DLD1 (cell line): ENCODE data around the gene MAML3.

ENCODE experiments used
- in situ Hi-C: cut with HindIII; loops from 2 replicates; pipeline ENCODE4 v1.10.0; 2017; ENCODE audit warnings: low sequenced_read_pairs

MAML3 gene

DNA sequence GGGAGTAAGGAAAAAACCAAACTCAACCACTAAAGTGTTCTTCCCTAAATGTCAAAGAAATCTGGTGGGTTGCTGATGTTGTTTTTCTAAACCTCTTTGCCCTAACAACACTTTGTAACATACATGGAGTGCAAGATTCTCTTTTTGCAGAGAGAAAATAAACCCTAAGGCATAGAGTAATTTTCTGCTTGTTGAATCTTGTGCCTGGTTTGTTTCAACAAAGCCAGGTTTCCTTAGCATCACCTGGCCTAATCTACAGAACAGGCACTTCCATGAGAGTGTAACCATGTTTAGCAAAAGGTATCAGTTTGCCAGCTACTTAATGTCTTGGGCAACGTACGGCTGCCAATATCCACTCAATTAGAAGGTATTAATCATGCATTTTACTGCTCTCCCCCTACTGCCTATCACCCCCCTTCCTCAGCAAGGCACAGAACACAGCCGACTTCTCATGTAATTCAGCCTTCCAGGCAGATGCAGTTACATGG, 219.2 kb downstream of the MAML3 start:
- in situ Hi-C loops, result no loop called here

DNA sequence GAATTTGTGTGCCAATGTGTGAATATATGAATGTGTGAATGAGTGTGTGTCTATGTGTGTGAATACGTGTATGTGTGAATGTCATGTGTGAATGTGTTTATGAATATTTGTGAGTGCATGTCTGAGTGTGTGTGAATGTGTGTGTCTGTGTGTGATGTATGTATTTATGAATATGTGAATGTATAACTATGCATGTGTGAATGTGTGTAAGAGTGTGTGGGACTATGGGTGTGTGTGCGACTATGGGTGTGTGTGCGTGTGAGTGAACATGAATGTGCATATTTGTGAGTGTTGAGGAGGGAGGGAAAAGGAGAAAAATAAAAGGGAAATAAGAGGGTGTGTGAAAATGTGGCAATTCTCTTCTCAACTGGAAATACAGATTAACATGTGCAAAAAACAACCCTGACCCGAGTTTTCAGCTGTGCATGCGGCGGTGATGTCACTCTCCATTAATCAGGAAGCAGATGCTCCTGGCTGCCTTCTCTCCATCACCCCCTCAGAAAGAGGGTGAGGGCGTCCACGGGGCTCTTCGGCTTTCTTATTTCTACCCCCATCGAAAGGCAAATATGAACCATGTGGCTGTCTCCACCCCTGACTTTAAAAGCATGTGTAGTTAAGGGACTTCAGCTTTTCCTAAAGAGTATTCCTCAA, 219.8 kb downstream of the MAML3 start:
- in situ Hi-C loops, result no loop called here

DNA sequence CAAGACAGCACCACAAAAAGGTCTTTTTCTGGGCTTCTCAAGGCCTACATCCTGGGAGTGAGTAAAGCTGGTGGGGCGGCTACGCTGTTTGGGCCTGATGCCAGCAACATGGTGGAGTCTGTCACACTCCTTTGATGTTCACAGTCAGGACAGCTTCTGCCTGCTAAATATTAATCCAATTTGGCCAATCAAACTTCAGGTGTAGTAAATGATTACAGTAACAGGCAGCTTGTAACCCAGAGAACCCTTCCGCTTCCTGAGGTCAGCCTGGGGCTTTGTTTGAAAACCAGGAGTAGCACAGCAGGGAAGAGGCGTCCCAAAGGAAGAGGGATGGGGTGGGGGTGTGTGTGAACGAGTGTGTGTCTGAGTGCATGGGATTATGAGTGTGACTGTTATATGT, 220.4 kb downstream of the MAML3 start:
- in situ Hi-C loops, result no loop called here

DNA sequence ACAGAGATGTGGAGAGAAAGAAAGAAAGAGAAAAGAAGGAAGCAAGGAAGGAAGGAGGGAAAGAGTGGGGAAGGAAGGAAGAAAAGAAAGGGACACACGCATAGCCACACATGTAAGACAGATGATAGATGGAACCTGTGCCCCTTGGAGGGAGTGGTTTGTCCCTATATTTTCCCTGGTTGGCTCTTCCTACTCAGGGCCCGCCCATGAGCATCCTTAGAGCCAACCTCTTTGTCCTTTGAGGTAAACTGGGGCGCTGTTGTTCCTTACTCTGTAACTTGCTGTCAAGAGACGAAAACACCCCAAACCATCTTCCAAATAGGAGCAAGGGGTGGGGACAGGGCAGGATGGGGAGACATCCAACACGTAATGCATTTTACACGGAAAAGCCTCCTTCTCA, 220.9 kb downstream of the MAML3 start:
- in situ Hi-C loops, result no loop called here

DNA sequence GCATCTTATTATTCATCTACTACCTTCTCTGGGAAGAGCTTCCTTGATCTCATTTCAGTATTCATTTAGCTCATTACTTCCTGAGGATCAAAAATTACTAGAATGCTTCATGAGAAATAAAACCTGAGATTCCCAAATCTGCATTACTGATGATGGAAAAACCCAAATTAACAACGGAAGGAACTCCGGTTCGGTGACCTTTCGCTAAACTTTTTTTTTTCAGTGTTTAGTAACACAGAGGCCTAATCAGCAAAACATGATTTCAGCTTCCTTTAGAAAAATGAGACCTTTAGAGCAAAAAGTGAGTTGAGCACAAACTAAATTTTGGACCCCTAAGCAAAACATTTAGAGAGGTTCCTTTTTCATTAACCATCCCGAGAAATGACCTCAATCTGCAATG, 229.2 kb downstream of the MAML3 start:
- in situ Hi-C loops, result no loop called here

DNA sequence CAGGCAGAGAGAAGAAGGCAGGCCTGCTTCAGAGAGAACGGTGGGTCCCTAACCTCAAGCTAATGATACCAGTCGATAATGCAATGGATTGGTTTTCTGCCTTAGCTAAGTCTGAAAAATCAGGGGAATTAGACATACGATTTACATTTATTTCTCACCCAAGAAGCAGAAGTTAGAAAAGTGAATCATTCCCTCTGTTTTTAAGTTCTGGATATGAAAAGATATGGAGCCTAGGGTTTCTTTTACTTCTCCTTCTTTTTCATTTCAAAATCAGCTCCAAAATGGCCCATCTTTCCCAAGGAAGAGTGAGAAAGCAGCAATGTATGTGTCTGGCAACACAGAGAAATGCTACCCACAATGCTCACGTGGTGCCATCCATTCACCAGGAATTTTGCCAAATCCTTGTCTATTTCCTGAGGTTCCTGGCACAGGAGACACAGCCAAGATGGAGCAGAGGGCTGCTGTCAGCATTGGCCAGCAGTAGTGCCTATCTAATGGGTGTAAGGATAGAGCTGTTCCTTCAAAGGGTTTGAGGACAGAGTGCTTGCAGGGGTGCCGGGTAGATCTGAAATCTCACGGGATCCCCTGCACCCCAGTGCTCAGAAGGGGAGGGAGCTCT, 231.5 kb downstream of the MAML3 start:
- in situ Hi-C loops, result no loop called here

DNA sequence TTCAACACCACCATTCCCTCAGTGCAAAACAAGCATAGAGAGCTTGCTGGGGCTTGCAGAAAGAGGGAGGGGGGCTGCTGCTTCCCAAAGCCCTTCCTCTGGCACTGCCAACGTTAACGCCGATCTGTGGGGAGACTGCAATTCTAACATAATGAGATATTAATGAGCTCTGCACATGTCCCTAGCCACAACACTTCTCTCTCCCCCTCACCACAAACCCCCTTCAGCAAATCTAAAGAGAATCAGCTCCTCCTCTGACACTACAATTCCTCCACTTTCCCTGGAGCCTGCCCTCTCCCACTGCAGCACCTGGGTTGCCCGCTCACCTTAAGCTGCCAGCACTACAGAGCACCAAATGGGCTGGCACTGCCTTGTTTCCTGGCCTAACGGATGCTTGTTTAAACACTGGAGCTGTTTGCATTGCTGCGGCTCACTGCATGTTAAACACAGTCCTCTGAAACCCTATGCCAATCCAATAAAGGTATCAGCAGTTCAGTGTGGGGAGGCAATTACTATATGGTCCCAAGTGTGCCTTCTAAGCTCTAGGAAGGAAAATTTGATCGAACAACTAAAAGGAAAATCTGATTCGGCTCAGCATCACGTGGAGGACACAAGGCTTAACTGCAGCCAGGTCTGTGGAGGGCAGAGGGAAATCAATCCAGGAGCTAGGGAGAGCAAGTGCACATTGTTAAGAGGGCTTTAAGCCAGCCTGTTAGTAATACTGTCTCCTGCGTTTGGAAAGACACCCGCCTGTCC, 232.4 kb downstream of the MAML3 start:
- in situ Hi-C loops, result no loop called here

DNA sequence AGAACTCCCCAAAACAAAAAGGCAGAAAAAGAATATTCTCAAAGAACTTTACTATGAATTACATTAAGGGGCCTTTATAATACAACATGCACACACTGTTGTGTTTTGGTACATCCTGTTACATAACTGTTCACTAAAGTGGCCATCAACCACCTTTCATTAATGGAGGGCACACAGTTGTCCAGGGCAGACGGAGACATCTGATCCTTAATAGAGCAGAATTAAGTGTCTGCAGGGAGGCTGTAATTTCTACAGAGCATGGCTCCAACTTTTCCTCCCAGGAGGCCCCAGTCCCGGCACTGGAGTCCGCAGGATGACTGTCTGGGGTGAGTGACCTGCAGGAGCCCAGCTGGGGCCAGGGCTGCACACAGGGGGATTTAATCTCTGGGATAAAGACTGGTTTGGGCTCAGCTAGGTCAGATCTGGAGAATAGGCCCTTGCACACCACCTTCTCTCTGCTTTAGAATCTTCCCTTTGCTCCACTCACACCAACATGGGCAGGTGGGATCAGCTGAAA, 233.4 kb downstream of the MAML3 start:
- in situ Hi-C loops, result no loop called here

DNA sequence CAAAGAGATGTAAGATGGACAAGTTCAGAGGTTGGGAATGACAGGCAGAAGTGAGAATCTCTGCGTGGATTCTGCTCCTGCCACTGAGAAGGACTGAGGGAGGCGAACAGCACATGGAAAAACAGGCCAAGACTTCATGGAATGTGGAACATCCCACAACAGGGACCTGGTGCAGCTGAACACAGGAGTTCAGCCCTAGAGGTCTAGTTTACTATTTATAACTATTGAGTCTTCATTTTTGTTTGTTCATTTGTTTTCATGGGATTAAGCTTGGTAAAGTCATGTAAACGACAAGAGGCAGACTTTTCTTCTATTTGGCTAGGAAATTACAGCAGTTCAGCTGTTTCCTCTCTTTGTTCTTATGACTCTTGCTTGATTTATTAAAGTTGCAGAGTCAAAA, 234.5 kb downstream of the MAML3 start:
- in situ Hi-C loops, result no loop called here

DNA sequence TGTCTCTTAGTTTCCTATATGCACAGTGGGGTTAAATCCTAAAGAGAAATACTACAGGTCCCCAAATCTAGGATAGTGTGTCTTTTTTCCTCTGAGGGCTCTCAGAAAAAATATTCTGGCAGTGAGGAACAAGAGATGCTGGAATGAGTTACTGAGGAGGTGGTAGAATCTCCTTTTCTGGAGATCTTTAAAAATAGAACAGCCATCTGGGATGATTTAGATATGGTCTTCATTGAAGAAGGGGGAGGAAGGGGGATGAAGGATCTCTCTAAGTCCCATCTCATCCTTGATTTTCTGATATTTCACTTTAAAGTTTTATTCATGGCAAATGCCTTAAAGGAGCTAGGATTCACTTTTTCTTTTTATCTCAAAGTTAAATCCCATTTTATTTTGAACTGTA, 235.0 kb downstream of the MAML3 start:
- in situ Hi-C loops, result no loop called here

DNA sequence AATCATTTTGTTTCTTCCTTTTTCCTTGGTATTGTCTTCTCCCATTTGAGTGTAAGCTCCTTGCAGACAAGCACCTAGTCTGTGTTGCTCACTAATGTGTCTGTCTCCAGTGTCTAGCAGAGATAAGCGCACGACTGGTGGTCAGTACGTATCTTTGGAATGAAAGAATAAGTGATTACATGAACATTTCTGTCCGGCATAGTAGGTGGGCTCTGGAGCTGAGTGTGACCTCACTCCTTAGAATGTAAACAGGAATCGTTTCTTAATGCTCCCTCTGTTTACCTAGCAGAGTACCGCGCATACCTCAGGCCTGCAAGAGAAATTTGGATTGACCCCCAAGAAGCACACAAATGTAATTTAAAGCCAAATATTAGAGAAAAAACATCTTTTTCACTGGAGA, 235.4 kb downstream of the MAML3 start:
- in situ Hi-C loops, result no loop called here

DNA sequence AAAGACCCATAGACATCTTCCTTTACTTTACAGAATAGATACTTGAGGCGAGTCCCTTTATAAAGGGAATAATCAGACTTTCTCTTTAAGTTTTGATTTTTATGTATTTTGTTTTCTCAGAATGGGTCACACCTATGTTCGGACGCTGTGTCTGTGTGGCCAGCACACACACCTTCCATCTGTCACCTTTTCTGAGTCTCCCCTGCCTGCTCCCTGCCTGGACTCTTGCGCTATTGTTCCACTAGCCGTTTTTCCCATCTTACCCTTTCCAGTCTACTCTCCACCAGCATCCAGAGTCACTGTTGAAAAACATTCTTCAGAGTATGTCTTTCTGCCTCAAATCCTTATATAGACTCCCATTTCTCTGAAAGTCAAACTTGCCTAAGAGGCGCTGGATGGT, 236.1 kb downstream of the MAML3 start:
- in situ Hi-C loops, result no loop called here

DNA sequence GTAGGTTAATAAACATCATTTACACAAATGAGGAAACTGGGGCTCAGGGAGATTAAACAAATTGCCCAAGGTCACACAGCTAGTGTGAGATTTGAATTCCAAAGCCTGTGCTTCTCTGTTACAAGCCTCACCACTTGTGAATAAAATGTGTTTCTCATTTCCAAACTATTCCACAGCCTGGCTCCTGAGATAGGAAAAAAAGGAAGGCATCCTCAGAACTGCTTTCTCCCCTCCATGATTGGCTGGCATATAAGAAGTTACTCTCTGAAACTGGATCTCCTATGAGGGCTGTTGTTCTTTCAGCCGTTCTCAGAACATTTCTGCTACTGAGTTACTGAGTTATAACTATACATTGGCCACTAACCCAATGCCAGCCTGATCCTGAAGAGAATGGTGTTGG, 237.9 kb downstream of the MAML3 start:
- in situ Hi-C loops, result no loop called here

DNA sequence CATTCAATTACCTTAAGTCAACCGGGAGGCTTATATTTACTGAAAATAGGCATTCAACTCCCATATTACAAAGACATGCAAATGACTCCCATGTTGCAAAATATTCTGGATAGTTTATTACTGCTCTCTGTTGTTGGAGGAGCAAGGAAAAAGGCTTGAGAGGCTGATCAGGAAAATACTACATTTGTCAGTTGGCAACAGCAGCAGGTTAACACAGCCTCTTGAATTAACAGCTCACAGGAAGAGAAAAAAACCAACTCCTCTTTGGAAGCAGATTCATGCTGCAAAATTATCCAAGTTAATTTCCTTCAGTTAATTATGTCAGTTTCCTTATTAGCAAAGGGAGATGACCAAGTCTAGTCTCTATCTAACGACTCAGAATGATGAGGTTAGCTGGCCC, 238.9 kb downstream of the MAML3 start:
- in situ Hi-C loops, result no loop called here

DNA sequence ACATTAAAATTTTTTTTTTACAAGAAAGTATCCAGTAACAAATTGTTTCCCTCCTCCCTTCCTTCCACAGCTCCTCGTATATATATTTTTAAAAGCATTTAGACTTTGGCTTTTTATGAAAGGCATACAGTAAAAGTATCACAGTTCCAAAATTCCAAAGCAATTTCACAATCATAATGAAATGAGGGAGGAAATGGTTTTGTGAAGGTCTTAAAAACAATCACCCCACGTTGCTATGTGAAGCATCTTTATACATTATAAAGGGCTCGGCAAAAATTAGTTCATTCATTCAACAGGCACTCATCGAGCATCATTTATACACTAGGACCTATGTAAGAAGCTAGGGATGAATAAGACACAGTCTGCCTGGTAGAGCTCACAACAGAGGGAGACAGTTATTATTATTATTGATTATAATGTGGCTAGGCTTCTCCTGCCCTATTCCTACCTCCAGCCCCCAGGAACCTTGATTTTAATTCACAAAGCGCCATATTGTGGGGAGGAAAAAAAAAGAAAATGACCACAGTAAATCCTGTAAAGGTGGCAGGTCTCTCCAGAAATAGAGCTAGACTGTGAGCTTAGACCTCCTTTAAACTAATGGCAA, 239.9 kb downstream of the MAML3 start:
- in situ Hi-C loops, result no loop called here

DNA sequence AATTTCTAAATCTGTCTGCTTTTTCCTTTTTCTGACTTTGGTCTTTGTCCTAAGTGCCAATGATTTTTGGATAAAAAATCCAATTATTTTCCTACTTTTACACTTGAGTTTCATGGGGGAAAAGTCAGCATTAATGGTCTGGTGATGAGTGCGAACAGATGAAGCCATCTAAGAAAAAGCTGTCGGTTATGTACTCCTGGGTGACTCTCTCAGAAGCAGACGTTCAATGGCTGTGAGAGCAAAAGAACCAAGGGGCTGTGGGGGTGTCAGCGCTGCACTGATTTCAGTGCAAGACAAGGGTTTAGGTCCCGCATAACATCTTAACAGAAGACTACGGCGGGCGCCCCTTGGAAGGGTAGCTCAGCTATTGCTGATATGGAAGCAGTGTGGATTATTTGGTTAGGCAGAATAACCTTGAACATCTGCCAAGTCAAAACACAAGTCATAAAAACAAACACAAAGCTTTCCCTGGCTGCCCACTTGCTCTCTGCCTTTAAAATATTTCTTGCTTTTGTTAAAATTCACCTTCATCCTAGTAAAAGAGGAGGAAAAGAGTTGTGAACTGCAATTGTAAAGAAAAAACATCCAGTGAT, 240.5 kb downstream of the MAML3 start:
- in situ Hi-C loops, result no loop called here

DNA sequence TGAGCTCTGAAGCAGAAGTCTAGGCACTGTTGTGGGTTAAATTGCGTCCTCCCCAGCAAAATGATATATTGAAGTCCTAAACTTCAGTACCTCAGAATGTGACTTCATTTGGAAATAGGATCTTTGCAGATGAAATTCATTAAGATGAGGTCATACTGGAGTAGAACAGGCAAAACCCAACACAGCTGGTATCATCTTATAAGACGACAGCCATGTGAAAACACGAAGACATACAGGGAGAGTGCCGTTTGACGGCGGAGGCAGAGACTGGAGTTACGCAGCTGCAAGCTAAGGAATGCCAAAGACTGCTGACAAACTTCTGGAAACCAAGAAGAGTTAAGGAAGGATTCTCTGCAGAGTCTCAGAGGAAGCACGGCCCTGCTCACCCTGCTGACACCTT, 241.5 kb downstream of the MAML3 start:
- in situ Hi-C loops, result no loop called here

DNA sequence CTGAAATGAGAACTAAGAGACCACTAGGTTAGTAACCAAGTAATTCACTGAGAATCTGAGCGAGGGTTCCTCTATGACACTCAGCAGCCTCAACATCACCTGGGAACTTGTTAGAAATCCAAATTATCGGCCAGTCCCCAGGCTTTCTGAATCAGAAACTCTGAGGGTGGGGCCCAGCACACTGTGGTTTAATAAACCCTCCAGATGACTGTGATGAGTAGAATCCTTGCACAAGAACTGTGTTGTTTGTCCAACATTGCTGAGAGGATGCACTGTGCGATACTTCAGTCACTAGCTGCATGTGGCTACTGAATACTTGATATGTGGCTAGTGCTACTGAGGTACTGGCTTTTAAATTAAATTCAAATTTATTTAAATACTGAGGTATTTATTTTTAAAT, 243.9 kb downstream of the MAML3 start:
- in situ Hi-C loops, result no loop called here

DNA sequence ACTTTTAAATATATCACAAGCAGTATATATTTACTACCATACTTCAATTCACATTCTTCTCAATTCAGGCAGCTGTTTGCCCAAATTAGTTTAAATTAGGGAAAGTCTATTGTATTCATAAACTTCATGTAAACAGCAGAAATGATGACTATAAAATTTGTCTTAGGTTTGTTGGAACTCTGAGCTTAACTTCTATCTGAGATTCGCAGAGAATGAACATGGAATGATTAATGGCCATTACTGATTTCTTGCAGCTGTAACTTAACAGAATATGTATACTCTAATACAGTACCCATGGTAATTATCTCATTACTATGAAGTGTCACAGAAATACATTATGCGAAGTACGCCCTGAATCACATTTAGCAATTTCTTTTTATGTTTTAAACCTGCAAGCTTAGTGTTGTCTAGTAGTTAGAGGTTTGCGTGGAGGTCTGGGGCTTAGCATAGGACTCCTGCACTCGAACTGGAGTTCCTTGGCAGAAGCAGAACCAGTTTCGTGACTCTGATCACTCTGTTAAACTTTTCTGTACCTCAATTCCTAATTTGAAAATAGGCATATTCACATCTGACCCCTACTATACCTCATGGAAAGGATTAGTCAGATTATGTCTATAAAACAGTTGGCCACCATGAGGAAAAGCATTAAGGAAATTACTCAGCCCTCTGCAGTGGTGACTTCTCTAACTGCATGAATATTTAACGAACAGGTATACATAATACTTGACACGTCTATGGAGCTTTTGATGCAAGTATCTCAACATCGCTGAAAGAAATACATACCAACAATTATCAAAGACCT, 245.1 kb downstream of the MAML3 start:
- in situ Hi-C loops, result no loop called here
